MCF 10A (cell line): ENCODE results near the gene DEF6. TPM values are rescaled to one million over a fixed set of nuclear protein-coding genes. Genes with fewer than 3 reads are reported as not detected.

Experiments used
- BruUV-seq: library from RNA; stranded (reverse); fragments of 400-500 nt; replicated peaks from 2 replicates; lab custom pipeline; 2021; lab: Mats Ljungman, UMichigan
- CTCF ChIA-PET: fragments of 300-600 bp; sonication (Branson Sonifier 250); formaldehyde crosslinking; extraction: SDS; loops from one replicate; lab custom pipeline; 2021; ENCODE audit warnings: antibody characterized with exemption, inconsistent platforms; lab: Yijun Ruan, JAX
- POLR2A ChIA-PET: fragments of 300-600, 350-650 bp; sonication (Branson Sonifier 250); formaldehyde crosslinking; extraction: SDS; loops from one replicate; lab custom pipeline; 2020; ENCODE audit warnings: antibody characterized with exemption, inconsistent platforms; lab: Yijun Ruan, JAX
- DNase-seq: peaks from one replicate; pipeline ENCODE4 v3.0.0-alpha.2; 2018; ENCODE audit not compliant: unreplicated experiment
- H3K27ac Mint-ChIP-seq: one replicate; pipeline ENCODE4 v1.8.0; 2022; ENCODE audit warnings: mild to moderate bottlenecking, low read depth, mixed read lengths; ENCODE audit not compliant: unreplicated experiment
- H3K27me3 Mint-ChIP-seq: one replicate; pipeline ENCODE4 v1.8.0; 2022; ENCODE audit warnings: mixed read lengths; ENCODE audit not compliant: insufficient read depth, unreplicated experiment
- H3K36me3 Mint-ChIP-seq: one replicate; pipeline ENCODE4 v1.8.0; 2022; ENCODE audit warnings: mild to moderate bottlenecking, moderate library complexity, mixed read lengths; ENCODE audit not compliant: insufficient read depth, unreplicated experiment
- H3K4me1 Mint-ChIP-seq: one replicate; pipeline ENCODE4 v1.8.0; 2022; ENCODE audit warnings: mixed read lengths; ENCODE audit not compliant: insufficient read depth, unreplicated experiment
- H3K4me3 Mint-ChIP-seq: one replicate; pipeline ENCODE4 v1.8.0; 2022; ENCODE audit warnings: mild to moderate bottlenecking, moderate library complexity, mixed read lengths; ENCODE audit not compliant: unreplicated experiment
- H3K9me3 Mint-ChIP-seq: one replicate; pipeline ENCODE4 v1.8.0; 2022; ENCODE audit warnings: mixed read lengths; ENCODE audit not compliant: unreplicated experiment
- CTCF ChIP-seq: fragments of 200-600 bp; IDR thresholded peaks from one replicate; pipeline ENCODE4 v1.8.0; 2022; ENCODE audit warnings: antibody characterized with exemption, mild to moderate bottlenecking; ENCODE audit not compliant: unreplicated experiment
- intact Hi-C: fragments of 100-400 bp; cut with micrococcal nuclease; formaldehyde crosslinking; loops from 2 replicates; pipeline ENCODE4 v1.14.1; 2022
- total RNA-seq: library from RNA; stranded (reverse); gene quantifications from 2 replicates; pipeline ENCODE4 v1.2.3, GENCODE V29; 2022

DEF6 gene
- total RNA-seq, 1 experiment from 2014 or later = 23.1 TPM

- DNase-seq = no peak
- TF ChIP-seq CTCF = no peak
- no peaks in the 10 kb centered on the region for H3K9me3 Mint-ChIP-seq
- no peak overlapping the region for H3K4me3 Mint-ChIP-seq
- CTCF ChIA-PET = interaction anchor here (0.7 to 2.1 kb wide), 3 partner anchors 15 to 978 kb away, joined by 3 to 7 read pairs (median 3); no protein-coding TSS in a partner anchor
- intact Hi-C loops = no loop called here
- H3K36me3 Mint-ChIP-seq = peaks cover 14% of the 10 kb centered on the region
- no TSS peak for BruUV-seq
- POLR2A ChIA-PET = no interaction called here
- no peak overlapping the region for H3K27ac Mint-ChIP-seq
- H3K27me3 Mint-ChIP-seq = no peaks in the 10 kb centered on the region
- H3K4me1 Mint-ChIP-seq = peaks cover 5% of the 10 kb centered on the region
Measured at GRCh38 chr6:35278708-35279107, 18.9 kb upstream of the DEF6 start.

- peaks cover 30% of the 10 kb centered on the region for H3K36me3 Mint-ChIP-seq
- no TSS peak for BruUV-seq
- no peaks in the 10 kb centered on the region for H3K27me3 Mint-ChIP-seq
- intact Hi-C loops = no loop called here
- no peak overlapping the region for H3K4me3 Mint-ChIP-seq
- no peaks in the 10 kb centered on the region for H3K4me1 Mint-ChIP-seq
- TF ChIP-seq CTCF = no peak
- H3K9me3 Mint-ChIP-seq = no peaks in the 10 kb centered on the region
- CTCF ChIA-PET = no interaction called here
- H3K27ac Mint-ChIP-seq = no peak overlapping the region
- DNase-seq = no peak
- POLR2A ChIA-PET = interaction anchor here (1.2 kb wide), 1 partner anchor 10 kb away, joined by 3 read pairs; no protein-coding TSS in a partner anchor
Measured at GRCh38 chr6:35280903-35281302, 16.7 kb upstream of the DEF6 start.

DNA sequence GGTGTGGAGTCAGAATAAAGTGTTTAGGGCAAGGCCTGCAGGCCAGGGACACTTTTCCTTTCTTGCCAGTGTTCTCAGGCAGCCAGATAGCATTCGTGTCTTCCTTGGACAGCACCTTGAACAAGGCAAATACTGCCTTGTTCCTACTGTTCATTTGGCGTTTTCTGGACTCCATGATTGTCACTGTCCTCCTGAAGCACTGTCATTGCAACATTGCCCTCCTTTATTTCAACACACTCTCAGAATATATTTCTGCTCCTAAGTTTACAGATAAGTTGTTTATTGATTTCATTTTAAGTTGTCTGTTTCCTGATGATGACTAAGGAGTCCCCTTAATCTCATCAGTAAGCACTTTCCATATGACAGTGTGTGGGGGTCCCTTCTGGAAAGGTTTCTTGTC, 15.1 kb upstream of the DEF6 start:
- Mint-ChIP-seq H3K27ac (no peak overlapping the region), H3K4me1 (no peaks in the 10 kb centered on the region), H3K9me3 (no peaks in the 10 kb centered on the region), H3K4me3 (no peak overlapping the region), H3K36me3 (peaks cover 43% of the 10 kb centered on the region), H3K27me3 (no peaks in the 10 kb centered on the region)
- no peak for DNase-seq
- BruUV-seq = no TSS peak
- CTCF ChIA-PET = interaction anchor here (0.5 to 1.5 kb wide), 2 partner anchors 45 to 153 kb away, joined by 3 to 5 read pairs; no protein-coding TSS in a partner anchor
- intact Hi-C loops = no loop called here
- TF ChIP-seq CTCF = no peak
- POLR2A ChIA-PET = no interaction called here

- ChIA-PET CTCF (interaction anchor here (1.5 kb wide), 1 partner anchor 45 kb away, joined by 5 read pairs; no protein-coding TSS in a partner anchor), POLR2A (no interaction called here)
- H3K27ac Mint-ChIP-seq = no peak overlapping the region
- peaks cover 43% of the 10 kb centered on the region for H3K36me3 Mint-ChIP-seq
- H3K4me1 Mint-ChIP-seq = no peaks in the 10 kb centered on the region
- intact Hi-C loops = no loop called here
- no peak for TF ChIP-seq CTCF
- H3K9me3 Mint-ChIP-seq = no peaks in the 10 kb centered on the region
- no peaks in the 10 kb centered on the region for H3K27me3 Mint-ChIP-seq
- no peak overlapping the region for H3K4me3 Mint-ChIP-seq
- no peak for DNase-seq
- no TSS peak for BruUV-seq
Measured at GRCh38 chr6:35283361-35283760, 14.3 kb upstream of the DEF6 start.
